BJ (cell line): Measurements from ENCODE around the gene TSPAN8. TPM values are rescaled to one million over a fixed set of nuclear protein-coding genes. Genes with fewer than 3 reads are reported as not detected.

Experiments
- CTCF ChIA-PET: fragments of 350-600 bp; formaldehyde crosslinking; extraction: SDS; loops from one replicate; lab custom pipeline; 2021; ENCODE audit warnings: antibody characterized with exemption, inconsistent platforms; lab: Yijun Ruan, JAX
- POLR2A ChIA-PET: fragments of 300-600 bp; sonication (Branson Sonifier 250); formaldehyde crosslinking; extraction: SDS; loops from one replicate; lab custom pipeline; 2021; ENCODE audit warnings: antibody characterized with exemption; lab: Charles Lee
- DNase-seq: peaks from one replicate; pipeline ENCODE4 v3.0.0-alpha.2; 2011; ENCODE audit warnings: low read depth
- H3K27me3 ChIP-seq: 2 replicates; pipeline ENCODE4 v1.6.0; 2011; ENCODE audit warnings: low read length; ENCODE audit not compliant: control insufficient read depth, insufficient read depth
- H3K36me3 ChIP-seq: 2 replicates; pipeline ENCODE4 v1.5.1; 2011; ENCODE audit warnings: low read length; ENCODE audit not compliant: control insufficient read depth, insufficient read depth
- H3K4me3 ChIP-seq: 2 replicates; pipeline ENCODE4 v1.5.1; 2011; ENCODE audit warnings: low read depth, mild to moderate bottlenecking, control low read depth, low read length
- polyA plus RNA-seq: library from polyadenylated mRNA; depleted of rRNA; stranded (reverse); fragments of >200 nt; gene quantifications from 2 replicates; pipeline ENCODE4 v1.2.3, GENCODE V29; 2011
- TF ChIP-seq, protein P1 (sequence below): IDR thresholded peaks from 2 replicates; pipeline ENCODE4 v1.5.1; 2011; ENCODE audit warnings: low read depth, mild to moderate bottlenecking, control low read depth, inconsistent platforms, low read length, moderate library complexity; ENCODE audit not compliant: insufficient read depth

TSPAN8 gene
- polyA plus RNA-seq, 1 experiment = not detected

DNA sequence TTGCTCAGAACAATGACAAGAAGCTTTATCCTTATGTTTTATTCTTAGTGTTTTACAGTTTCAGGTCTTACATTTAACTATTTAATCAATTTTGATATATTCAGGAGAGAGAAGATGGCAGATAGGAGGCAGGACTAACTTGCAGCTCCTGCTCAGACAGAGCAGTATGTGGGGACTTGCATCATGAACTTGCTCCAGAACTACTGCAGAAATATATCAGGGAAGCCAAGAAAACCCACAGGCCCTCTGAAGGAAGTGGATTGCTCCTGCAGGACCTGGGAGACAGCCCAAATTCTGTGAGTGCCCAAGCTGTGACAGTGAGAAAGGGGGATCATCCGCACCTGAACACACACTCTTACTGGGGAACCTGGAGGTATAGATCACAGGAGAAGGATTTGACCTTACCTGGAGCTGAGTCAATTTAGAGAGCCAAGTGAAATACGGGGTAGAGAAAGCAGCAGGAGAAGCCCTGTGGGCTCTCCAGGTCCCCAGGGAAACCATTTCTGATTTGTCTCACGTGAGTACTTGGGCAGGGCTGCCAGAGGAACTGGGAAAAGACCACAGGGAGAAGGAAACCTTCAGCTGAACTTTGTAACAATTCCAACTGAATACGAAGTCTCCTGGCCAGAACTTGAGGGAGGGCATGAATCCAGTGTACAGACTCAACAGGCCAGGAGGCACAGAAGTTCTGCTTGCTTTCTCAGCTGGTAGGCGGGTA is 28.9 kb upstream of the TSPAN8 start:
- H3K4me3 ChIP-seq = no peak overlapping the region
- ChIA-PET CTCF (no interaction called here), POLR2A (no interaction called here)
- TF ChIP-seq, protein P1, sequence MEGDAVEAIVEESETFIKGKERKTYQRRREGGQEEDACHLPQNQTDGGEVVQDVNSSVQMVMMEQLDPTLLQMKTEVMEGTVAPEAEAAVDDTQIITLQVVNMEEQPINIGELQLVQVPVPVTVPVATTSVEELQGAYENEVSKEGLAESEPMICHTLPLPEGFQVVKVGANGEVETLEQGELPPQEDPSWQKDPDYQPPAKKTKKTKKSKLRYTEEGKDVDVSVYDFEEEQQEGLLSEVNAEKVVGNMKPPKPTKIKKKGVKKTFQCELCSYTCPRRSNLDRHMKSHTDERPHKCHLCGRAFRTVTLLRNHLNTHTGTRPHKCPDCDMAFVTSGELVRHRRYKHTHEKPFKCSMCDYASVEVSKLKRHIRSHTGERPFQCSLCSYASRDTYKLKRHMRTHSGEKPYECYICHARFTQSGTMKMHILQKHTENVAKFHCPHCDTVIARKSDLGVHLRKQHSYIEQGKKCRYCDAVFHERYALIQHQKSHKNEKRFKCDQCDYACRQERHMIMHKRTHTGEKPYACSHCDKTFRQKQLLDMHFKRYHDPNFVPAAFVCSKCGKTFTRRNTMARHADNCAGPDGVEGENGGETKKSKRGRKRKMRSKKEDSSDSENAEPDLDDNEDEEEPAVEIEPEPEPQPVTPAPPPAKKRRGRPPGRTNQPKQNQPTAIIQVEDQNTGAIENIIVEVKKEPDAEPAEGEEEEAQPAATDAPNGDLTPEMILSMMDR = no peak
- no peak for DNase-seq
- no peaks in the 10 kb centered on the region for H3K36me3 ChIP-seq
- no peaks in the 10 kb centered on the region for H3K27me3 ChIP-seq

DNA sequence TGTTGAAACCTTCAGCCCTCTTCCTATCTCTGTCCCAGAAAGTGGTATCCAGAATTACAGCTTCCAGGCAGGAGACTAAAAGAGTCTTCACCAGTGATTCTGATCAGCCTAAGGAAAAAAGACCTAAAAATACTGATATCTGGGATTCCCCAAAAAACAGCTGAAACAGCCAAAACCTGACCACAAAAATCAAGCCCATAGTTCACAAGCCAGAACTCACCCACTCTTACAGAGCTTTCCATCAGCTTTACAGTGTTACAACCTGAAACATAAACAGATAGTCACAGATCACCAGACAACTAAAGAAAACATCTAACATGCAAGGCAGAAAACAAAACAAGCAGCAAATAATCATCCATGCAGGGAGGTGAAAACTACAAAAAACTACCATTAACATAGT is 26.0 kb upstream of the TSPAN8 start:
- TF ChIP-seq, protein P1 = no peak
- ChIA-PET POLR2A (no interaction called here), CTCF (interaction anchor here (1.0 kb wide), 1 partner anchor 11 kb away, joined by 3 read pairs; no protein-coding TSS in a partner anchor)
- no peak for DNase-seq
- no peaks in the 10 kb centered on the region for H3K27me3 ChIP-seq
- H3K4me3 ChIP-seq = no peak overlapping the region
- no peaks in the 10 kb centered on the region for H3K36me3 ChIP-seq

DNA sequence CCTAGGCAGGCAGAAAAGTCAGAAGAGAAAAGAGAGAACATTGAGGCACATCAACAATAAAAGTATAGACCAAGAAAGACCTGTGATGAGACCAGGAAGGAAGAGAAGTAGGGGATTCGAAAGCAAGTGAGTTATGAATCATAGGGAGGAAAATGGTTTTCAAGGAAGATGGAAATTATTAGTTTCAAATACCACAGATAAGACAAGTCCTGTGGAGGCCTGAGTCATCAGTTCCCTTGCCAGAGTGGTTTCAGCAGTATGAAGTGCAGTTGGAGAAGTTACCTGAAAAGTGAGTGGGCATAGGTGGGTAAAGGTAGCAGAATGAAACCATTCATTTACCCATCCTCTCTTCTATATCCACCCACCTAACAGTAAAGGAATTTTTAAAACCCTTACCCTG is 25.2 kb upstream of the TSPAN8 start:
- Histone ChIP-seq H3K27me3 (no peaks in the 10 kb centered on the region), H3K4me3 (no peak overlapping the region), H3K36me3 (no peaks in the 10 kb centered on the region)
- DNase-seq = no peak
- TF ChIP-seq, protein P1 = no peak
- POLR2A ChIA-PET = no interaction called here
- CTCF ChIA-PET = no interaction called here

DNA sequence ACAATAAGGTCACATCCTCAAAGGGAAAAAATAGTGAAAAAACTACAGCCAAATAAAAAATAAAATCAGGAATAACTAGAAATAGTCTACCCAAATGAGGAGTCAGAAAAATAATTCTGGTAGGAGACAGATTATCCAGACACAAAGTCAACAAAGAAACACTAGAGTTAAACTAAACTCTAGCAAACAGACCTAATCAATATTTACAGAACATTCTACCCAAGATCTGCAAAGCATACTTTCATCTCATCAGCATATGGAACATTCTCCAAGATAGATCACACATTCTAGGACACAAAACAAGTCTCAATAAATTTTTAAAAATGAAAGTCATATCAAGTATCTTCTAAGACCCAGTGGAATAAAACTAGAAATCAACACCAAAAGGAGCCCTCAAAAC is 20.4 kb upstream of the TSPAN8 start:
- TF ChIP-seq, protein P1 = no peak
- no peak for DNase-seq
- no peak overlapping the region for H3K4me3 ChIP-seq
- no peaks in the 10 kb centered on the region for H3K36me3 ChIP-seq
- POLR2A ChIA-PET = no interaction called here
- CTCF ChIA-PET = no interaction called here
- no peaks in the 10 kb centered on the region for H3K27me3 ChIP-seq

DNA sequence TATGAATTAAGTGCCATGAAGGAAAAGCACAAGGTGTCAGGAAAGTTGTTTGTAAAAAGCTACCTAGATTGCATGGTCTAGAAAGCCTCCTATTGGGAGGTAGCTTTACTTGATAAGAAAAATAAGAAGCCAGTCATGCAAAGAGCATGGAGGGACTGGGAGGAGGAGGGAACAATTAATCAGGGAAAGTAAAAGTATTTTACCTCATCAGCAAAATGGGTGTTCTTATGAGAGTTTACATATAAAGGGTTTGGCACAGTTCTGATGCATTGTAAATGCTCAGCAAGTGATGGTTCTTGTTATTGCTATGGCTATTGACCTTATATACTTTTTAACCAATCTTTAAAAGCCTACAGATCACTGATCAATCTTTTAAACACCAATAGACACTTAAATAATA is 17.0 kb upstream of the TSPAN8 start:
- DNase-seq = no peak
- ChIA-PET POLR2A (no interaction called here), CTCF (no interaction called here)
- Histone ChIP-seq H3K4me3 (no peak overlapping the region), H3K27me3 (no peaks in the 10 kb centered on the region), H3K36me3 (no peaks in the 10 kb centered on the region)
- TF ChIP-seq, protein P1 = no peak
